ENCODE data around the gene NBEAL2.

DNA sequence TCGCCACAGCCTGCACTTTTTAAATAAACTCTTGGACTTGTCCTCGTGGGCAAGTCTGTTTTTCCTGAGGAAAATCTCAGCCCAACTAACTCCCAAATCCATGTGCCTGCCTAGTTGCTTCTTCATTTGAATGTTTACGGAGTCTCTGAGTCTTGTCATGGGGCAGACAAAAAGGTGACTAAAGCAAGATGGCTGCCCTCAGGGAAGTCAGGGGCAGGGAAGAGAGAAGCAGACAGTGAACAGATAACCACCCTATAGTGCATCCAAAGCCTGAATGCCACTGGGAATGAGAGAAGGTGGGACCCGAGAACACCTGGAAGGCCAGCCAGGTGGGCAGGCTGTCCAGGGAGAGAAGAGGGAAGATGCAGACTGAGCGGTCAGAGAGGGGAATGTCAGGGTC, 24.3 kb upstream of the NBEAL2 start:
- no peak for TF ChIP-seq POLR2AphosphoS5 (IDR thresholded peaks at IDR 0.05)
- TF ChIP-seq POLR2A (IDR thresholded peaks at IDR 0.05): no peak
